Superior temporal gyrus (tissue), 1 donor: ENCODE data around the gene SLC6A12.

Source experiments
- DNase-seq: peaks from one replicate; pipeline ENCODE4 v3.0.0-alpha.2; 2016; ENCODE audit errors: extremely low spot score

The SLC6A12 gene

DNA sequence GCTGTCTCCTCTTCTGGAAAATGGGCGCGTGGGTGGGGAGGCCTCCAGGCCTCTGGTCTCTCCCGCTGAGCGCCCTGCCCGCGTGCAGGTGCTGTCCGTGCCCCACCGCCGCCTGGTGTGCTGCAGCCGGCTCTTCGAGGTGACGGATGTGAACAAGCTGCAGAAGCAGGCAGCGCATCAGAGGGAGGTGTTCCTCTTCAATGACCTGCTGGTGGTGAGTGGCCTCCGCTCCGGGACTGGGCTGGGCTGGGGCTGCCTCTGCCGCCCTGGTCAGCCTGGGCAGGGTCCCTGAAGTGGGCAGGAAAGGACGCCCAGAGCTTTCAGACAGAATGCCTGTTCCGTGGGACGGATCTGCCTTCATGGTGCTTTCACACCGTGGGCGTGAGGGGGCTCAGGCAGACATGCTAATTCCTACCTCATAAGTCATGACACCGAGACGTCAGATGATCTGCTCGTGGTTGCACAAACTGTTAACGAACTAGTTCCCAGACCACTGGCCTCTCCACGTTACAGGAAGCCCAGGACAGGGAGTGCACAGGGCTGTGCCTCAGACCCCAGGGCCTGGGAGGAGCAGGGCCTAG is 50.5 kb downstream of the SLC6A12 start:
- DNase-seq = no peak

DNA sequence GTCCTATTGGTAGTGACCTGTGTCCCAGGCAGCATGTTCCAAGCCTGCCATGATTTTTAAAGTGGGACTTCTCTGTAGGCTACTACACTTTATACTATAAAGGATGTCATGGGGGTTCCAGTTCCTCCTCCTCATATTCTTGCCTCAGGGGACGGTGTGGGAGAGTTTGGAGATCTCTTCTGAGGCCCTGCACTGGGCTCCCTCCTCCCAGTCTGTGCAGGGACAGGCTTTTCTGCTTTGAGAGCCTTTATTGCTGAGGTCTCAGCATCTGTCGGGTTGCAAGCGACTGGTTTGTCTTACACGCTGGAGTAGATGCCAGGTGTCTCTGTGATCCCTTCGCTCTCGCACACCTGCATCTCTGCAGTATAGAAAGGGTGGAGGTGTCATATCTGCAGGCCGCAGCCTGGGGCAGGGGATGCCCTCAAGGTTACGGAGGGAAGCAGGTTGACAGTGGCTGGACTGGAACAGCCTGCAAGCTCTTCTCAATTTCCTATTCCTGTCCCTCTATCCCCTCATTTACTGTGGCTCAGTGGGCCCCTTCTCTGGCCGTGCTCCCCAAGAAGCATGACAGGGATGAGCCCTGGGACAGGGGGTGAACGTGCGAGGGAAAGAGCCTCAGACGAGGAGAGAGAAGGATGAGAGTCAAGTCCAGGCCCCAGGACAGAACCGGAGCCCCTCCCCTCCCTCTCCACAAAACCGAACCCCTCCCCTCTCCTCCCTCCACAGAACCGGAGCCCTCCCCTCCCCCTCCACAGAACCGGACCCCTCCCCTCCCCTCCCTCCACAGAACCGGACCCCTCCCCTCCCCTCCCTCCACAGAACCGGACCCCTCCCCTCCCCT is 51.3 kb downstream of the SLC6A12 start:
- DNase-seq = no peak

DNA sequence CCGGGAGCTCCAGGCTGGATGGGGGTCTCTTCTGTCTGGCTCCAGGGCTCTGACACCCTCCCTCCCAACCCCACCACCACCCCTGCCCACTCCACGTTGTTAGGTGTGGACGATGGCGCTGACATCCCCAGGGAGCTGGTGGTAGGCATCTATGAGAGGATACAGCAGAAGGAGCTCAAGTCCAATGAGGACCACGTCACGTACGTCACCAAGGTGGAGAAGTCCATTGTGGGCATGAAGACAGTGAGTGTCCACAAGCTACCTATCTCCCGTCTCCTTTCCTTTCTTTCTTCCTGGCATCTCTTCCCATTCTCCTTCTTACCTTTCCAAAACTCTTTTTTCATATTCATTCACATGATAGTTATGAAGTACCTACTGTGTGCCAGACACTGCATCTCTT is 52.1 kb downstream of the SLC6A12 start:
- DNase-seq = no peak

DNA sequence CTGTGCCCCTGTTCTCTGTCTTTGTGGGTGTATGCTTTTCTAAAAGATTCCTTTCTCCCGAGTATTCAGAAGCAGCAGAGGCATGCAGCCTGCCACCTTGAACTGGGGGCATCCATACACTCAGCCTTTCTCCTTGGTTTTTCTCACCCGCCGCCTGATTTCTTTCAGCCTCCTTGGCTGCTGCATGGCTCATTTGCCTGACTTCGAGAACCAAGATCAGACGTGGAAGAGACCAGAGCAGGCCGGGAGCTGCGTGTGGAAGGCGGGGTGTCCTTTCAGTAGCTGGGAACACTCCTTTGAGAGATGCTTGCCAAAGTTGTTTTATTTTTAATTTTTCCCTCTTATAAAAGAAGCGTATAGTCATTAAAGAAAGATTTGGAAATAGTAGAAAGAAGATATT is 53.1 kb downstream of the SLC6A12 start:
- DNase-seq = no peak

DNA sequence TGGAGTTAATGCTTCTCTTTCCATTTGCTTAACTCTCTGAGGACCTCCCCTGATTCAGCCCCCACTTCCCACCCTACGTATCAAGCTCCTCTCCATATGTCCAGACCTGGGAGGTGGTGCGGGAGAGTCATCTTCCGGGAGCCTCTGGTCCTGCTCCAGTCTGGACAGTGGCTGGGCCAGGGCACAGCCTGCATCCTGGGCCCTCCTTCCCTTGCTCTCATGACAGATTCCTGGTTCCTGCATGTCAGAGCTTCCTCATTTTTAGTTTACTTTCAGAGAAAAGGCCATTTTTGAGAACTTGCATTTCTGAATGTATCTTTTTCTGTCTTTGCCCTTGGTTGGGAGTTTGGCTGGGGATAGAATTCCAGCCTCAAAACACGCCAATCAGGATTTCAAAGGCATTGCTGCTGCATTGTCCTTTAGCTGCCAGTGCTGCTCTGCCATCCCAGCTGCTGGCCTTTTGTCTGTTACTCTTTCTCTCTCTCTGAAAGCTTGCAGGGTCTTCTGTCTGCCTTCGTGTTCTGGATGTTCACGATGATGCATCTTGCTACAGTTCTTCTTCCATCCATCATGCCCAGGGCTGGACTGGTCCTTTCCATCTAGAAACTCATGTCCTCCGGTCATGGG is 54.7 kb downstream of the SLC6A12 start:
- no peak for DNase-seq

DNA sequence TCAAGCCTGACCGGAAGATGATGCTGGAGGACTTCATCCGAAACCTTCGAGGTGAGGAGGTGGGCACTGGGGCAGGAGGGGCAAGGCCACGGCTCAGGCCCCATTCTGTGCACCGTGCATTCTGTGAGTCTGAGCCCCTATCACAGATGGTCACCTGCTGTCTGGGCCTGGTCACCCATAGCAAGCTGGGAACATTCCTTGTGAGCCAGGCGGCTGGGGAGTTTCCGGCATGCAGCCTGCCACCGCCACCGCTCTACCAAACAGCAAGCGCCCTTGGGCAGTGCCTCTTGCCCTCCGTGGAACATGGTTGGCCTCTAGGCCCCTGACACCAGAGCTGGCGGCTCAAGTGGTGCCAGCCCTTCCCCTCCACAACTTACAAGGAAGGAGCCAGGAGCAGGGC is 56.3 kb downstream of the SLC6A12 start:
- DNase-seq = no peak

DNA sequence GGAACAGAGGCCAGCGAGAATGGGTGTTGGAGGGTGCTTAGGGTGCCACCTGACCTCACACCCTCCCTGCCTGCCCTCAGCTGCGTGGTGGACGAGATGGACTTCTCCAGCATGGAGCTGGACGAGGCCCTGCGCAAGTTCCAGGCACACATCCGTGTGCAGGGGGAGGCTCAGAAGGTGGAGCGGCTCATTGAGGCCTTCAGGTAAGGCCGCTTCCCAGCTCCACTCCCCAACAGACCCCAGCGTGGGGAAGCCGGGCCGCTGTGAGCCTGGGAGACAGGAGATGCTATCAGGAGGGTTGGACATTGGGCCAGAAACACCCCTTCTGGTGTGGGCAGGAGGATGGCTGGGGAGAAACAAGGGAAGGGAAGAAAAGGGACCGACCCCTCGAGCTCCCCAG is 57.0 kb downstream of the SLC6A12 start:
- DNase-seq = no peak

DNA sequence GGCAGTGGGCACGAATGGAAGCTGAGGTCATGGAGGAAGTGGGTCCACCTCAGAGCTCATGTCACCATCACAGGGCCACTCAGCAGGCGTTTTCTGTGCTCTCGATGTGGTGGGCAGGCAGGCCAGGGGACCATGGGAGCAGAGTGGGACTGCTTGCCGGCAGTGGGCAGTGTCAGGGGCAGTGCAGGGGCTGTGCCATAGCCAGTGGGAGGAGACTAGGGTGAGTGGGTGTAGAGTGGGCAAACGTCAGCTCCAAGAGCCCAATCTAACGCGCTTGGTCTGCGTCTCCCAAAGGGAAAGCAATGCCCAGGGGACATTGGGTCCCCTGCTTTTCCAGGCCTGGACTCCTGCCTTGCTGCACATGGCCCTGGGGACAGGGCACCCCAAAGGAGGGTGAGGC is 58.3 kb downstream of the SLC6A12 start:
- DNase-seq = no peak

DNA sequence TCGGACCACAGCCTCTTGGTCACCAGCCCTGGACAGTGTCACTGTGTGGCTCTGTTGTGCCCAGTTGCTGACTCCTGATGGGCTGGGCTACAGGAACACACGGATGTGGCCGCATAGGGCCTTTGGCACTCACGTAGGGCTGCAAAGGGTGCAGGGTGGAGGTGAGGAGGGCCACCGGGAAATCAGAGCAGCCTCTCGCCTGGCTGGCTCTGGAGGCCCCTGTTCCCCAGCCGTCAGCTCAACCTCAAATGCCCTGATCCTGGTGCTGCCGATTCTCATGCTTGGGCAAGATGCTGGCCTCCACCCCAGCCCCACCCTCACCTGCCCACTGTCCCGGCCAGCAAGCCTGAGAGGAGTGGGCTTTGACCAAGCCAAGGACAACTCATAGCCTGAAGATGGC is 59.0 kb downstream of the SLC6A12 start:
- DNase-seq = no peak

DNA sequence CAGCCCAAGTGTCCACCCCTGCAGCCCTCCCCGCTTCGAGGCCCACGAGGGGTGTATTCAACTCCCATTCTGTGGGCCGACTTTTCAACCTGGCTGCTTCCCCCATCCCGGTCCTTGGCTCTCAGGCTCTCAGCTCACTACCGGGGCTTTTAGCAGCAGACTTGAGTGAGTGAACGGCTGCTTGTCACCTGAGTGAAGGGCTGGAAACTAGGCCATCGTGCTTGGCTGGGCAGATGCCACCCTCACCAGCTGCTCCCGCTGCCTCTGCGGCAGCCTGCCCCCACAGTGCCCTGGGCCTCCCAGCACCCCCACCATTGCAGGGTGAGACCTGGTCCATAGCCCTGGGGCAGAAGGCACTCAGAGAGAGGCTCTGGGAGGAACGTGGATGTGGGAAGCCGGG is 59.9 kb downstream of the SLC6A12 start:
- DNase-seq = no peak

DNA sequence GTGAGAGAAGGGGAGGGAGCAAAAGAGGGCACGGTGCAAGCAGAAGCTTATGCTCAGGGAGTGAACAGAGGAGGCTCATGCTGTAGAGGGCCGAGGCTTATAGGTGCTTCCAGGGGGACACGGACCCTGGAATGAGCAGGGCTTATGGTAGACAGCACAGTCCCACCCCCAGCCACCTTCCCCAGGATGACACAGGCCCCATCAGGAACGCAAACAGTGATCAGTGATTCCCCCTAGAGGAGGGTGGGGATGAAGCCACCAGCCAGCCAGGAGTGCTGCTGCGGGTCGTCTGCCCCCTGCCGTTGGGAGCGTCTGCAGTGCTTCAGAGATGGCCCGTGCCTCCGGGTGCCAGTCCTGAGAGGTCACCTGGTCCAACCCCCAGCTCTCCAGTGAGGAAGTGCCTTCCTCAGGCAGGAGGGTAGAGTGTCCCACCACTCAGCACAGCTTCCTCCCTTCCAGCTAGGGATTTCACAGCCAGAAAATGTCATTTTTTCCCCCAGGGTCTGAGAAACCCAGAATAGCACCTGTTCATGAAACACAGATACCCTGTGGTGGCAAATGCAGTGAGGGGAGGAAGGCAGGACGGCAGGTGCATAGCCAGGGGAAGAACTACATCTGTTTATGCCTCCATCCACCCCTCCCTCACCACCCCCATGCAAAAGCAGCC is 60.7 kb downstream of the SLC6A12 start:
- no peak for DNase-seq

DNA sequence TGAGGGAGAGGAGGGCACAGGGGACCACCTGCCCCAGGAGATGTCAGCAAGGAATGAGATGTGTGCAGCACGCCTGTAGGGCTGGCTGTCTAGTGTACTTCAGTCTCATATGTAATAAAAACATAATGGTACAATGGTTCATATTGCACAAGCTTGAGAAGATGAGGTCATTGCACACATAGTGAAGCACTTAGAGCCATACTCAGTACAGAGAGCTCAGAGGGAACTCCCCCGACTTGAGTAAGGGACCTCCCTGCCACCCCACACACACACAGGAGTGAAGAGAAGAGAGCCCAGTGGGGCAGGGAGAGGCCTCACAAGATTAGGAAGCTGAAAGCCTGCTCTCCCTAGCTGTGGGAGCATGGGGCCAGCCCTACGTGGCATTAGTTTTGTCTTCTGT is 61.5 kb downstream of the SLC6A12 start:
- no peak for DNase-seq

DNA sequence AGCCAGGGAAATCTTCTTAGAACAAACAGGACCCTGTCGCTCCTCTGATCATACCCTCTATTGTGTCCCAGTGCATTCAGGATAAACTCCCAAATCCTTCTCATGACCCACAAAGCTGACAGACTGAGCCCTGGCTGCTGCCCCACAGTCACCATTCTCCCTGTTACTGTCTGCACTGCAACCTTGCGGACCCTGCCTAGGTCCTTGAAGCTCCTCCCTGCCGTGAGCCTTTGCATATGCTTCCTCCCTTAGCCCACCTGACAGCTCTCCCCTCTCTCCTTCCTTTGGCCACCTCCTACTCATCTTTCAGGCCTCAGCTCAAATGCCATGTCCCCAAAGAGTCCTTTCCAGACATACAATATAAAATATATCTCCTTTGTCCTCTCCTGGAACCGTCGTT is 62.4 kb downstream of the SLC6A12 start:
- no peak for DNase-seq

DNA sequence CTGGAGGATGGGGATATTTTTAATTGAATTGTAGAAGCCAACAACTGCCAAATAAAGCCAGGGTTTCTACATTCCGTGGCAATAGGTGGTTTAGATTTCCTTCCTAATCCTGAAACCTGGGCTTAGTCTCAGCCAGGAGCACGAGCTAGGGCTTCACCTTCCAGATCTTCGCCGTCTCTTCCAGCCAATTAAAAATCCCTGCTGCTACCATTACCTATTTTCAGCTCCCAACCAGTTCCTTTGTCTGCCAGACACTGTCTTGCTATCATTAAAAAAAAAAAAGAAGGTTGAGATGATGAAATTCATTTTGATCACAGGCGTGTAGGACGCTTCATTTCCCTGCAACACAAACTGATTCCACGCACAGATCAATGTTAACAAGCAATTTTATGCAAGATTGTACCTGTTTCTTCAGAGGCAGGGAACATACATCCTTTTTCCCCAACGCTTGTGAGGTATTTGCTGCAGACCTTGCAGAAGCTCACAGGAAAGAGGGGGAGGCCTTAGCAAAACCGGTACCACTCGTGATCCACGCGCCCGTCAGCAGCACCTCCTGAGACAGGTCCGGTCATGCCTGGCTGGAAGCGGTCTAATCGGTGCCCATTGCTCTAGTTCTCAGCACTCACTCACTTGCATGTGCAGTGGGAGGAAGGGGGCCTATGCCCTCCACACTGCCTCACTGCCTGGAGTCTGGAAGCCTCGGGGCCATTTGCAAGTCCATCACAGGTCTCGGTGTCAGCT is 65.1 kb downstream of the SLC6A12 start:
- DNase-seq = no peak

DNA sequence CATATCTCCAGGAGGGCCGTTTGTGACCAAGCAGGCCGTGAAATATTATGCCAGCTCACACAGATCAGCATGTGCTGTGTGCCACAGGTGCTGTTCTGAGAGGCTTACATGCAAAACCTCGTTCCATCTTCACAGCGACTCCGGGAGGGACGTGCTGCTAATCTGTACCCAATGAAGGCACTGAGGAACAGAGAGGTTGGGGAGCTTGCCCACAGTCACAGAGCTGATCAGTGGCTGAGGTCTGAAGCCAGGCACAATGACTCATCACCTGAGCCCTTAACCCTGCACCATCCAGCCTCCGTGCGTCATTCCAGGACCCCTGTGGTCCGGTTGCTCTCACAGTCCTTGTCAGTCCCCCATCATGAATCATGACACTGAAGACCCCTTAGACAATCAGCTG is 66.7 kb downstream of the SLC6A12 start:
- no peak for DNase-seq

DNA sequence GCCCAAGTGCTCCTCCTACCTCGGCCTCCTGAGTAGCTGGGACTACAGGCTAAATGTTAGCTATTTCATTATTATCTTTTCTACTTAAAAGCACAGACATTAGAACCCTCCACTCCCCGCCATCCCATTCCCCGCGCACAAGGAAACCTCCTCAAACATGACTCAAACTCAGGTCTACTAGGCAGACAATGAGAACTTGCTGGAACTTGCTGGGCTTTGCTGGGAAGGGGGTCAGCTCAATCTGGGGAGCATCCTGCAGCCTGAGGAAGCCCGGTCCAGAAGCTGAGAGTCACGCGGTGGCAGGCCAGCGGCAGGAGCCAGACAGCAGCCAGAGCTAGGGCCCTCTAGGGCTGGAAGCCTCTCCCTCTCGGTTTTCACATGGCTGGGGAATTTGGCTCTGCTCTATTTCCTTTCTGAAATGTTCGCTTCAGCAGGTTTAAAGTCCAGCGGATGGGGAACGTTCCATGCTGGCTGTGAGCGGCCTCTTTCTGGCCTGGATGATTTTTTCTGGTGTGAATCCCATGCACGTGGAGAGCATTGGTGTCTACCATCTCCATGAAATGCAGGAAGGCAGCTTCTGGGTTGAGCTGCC is 68.5 kb downstream of the SLC6A12 start:
- DNase-seq = no peak

DNA sequence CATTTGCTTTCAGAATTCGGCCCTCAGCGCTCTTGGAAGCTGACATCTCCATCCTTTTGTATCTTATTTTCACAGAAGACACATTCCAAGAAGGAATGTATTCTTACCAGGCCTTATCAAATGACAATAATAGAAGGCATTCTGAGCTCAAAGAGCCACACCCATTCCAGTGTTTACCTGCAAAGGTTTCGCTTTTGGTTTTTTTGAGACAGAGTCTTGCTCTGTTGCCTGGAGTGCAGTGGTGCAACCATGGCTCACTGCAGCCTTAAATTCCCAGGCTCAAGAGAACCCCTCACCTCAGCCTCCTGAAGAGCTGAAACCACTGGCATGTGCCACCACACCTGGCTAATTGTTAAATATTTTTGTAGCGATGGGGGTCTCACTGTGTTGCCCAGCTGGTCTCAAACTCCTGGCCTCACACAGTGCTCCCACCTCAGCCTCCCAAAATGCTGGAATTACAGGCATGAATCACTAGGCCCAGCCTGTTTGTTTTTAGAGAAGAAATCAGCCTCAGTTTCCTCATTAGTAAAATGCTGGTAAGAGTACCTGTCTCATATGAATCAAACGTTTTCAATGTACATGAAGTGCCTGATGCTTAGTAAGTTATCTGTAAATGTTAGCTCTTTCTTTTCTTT is 69.2 kb downstream of the SLC6A12 start:
- no peak for DNase-seq

DNA sequence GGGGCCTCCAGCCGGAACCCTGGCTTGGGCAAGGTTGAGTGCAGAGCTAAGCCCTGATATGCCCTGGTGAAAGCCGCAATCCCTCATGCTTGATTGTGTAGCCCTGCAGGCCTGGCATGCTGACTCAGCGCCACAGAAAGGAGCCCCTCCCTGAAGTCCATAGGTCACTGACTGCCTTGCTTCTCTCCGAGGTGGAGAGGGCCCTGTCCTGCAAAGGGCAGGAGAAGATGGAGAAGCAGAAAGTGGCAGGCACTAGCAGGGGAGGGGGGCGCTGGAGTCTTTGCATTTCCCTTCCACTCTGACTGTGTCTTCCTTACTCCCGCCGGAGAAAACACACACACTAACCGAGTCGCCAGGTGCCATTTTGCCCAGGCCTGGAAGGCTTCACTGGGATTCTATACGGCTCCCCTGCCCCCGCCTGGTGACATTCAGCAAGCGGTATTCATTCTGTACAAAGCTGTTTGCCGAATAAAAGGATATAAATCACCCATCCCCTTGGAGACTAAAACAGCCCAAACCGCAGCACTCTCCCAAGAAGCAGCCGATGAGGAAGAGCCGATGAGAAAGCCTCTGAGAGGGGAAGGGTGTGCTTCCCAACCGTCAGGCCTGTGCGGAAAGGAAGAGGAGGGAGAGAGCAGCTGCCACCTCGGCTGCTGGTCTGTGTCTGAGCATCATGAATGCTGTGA is 69.8 kb downstream of the SLC6A12 start:
- no peak for DNase-seq

DNA sequence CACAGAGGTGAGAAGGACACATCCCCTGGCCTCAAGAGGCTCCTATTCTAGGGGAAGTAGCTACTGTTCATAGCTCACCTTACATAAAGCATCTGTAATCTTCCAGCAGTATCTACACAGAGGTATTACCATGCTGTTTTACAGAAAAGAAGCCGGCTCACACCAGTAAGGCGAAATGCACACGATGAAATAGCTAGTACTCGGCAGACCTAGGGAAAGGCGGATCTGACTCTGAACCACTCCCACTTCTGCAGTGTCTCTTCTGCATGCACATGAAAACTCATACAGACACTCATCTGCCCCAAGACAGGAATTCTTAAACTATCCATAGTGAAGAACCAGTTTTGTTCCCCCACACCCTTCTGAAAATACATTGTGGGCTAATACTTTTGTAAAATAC is 73.8 kb downstream of the SLC6A12 start:
- no peak for DNase-seq
